HG03066 (cell line): Measurements from ENCODE around the gene ABT1.
"Not testable (repeated sequence)": the region's sequence is repeated elsewhere in the genome, so short reads cannot be mapped to it uniquely, and the experiment has no call there.

Source experiments
- ATAC-seq: cut with Tn5 transposase; IDR thresholded peaks from one replicate; pipeline ENCODE4 v1.9.1; 2021; ENCODE audit warnings: low read depth; ENCODE audit not compliant: unreplicated experiment

ABT1 gene

GRCh38 chr6:26596579-26597388 is at the start of gene ABT1:
TSS of gene ABT1 (plus strand) at chr6:26596953. CDS start at chr6:26596983, 30 bp downstream.
- peak; percentile 84 for ATAC-seq

- not testable (repeated sequence) for ATAC-seq
These were observed 49.4 kb upstream of the ABT1 start for GRCh38 chr6:26547363-26547762.

DNA sequence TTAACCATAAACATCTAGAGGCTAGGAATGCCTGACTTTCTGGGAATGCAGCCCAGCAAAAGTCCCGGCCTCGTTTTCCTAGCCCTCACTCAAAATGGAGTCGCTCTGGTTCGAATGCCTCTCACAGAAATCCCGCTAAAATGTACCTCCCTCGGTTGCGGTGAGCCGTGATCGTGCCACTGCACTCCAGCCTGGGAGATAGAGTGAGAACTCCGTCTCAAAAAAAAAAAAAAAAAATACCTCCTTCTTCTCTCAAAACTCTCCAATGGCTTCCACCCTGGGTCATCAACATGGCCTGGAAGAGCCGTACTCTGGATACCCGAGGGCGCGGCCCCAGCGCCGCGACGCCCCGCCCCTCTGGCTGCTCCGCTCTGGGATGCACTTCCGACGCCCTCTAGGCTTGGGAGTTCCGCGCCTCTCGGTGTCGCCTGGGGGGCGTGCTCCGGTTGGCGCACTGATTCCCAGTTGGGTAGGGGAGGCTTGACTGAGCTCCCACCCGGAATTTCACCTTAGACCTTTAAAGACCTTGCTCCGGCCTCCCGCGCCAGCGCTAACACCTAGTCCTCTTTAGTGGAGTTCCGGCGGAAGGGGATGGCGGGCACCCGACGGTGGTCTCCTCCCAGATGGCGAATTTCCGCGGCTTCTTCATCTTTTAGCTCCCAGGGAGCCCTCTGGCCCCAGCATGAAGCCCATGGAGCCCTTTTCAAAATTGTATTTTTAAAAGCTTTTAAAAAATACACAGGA is 46.3 kb upstream of the ABT1 start:
- ATAC-seq: no peak

- no peak for ATAC-seq
These were observed 44.5 kb upstream of the ABT1 start for GRCh38 chr6:26552205-26552604.

GRCh38 chr6:26552640-26553188 is 44.0 kb upstream of the ABT1 start:
- ATAC-seq: no peak

DNA sequence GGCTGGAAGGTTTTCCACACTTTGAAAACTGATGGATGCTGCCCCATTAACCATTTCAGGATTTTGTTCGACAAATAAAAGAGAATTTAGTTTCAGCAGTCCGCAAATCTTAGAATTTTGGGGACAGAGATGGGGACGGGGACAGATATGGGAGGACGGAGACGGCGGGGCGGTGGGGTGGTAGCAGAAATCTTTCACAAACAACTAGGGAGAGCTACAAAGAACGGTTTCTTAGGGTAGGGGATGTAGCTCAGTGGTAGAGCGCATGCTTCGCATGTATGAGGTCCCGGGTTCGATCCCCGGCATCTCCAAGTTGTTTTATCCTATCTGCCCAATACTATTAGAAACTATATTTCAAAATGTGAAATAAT is 43.5 kb upstream of the ABT1 start:
- ATAC-seq: peak; percentile 47

GRCh38 chr6:26553635-26554446 is 42.9 kb upstream of the ABT1 start:
- no peak for ATAC-seq

DNA sequence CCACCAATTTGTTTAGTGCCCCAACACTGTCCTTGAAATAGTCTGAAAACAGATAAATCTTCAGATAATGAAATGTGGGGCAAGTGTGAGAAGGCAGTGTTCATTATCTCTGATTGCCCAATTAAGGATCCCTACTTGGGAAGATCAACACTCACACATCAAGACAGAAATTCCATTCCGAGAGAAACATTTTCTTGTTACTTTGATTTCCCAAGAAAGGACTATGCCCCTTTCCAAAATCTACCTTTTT is 42.4 kb upstream of the ABT1 start:
- no peak for ATAC-seq

DNA sequence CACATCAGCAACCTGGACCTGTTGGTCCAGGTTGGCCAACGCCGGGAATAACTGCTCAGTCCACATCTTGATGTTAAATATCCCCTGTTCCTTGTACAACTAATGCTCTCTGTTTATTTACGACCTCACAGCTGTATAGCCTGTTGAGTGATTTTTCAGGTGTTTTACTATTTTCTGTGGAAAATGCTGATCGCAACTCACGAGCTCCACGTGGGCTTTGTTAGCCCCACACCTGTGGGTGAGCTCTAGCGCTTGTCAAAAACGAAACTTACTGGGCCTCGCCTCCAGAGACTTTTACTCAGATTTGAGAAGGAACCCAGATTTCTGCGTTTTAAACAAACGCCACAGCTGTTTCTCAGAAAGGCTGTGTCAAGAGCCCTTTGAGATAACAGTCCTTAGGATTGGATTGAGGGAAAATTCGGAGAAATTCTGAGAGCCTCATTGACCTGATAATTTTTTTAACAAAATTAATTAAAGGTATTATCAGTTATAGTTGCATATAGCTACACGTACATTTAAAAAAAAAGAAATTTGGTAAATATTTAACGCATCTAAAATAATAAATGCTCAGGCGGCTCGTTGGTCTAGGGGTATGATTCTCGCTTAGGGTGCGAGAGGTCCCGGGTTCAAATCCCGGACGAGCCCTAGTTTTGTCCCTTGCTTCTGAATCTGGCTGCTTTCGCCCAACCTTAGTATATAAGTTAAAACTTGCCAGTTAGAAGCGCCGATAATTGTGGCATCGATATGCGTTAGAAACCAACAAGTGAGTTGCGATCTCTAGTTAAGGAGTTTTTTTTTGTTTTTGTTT is 41.9 kb upstream of the ABT1 start:
- no peak for ATAC-seq

- no peak for ATAC-seq
These were observed 41.1 kb upstream of the ABT1 start for GRCh38 chr6:26555505-26556262.

DNA sequence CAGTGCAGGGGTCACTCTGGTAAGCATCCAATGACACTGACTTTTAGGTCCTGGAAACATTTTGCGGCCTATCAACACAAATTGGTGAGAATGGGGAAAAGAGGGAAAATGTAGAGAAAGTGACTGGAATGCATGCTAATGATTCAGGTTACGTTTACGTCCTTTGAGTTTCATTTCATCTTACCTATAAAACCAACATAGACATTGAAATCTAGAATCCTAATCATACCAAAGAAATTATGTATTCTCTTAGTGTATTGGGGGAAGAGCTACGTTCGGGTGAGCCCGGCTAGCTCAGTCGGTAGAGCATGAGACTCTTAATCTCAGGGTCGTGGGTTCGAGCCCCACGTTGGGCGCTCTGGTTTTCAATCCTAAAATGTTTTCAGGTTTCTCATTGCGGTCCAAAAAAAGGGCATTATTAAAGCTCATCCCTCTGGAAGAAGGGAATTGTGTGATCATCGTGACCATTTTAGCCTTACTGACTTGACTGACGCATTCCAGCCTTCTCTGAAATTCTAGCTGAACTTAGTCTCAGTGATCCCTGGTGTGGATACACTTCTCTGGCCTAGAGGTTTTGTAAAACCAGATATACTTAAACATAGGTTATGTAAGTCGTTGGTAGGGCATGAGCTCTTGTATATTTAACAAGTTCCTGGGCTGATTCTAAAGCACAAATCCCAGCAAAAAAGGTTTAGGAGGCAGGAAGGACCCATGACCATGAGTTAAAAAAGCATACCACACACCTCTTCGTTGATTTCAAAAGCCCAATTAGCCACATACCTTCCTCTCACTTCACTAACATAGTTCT is 40.3 kb upstream of the ABT1 start:
- ATAC-seq: no peak

DNA sequence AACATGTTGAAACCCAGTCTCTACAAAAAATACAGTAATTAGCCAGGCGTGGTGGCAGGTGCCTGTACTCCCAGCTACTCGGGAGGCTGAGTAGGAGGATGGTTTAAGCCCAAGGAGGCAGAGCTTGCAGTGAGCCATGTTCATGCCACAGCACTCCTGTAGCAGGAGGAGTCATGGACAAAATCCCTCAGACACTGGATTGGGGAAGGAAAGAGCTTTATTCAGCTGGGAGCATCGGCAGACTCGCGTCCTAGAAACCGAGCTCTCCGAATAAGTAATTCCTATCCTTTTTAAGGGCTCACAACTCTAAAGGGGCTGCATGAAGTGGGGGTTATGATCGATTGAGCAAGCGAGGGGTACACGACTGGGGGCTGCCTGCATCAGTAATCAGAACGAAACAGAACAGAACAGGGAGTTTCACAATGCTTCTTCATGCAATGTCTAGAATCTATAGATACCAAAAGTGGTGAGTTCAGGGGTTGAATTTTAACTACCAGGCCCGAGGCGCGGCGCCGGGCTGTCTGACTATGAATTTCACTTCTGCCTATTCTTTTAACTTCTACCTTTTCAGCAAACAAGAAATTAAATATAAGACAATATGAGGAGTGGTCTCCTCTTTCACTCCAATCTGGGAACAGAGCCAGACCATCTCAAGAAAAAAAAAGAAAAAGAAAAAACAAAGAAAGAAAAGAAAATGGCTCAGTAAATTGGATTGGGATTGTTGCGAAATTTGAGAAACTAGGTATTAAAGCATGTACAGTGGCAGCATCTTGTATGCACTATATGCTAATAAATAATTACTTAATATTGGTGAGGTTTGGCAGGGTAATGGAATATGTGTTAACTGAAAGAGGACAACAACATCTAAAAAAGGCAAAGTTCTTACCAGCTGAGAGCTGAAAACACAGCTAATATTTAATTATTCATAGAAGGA is 35.0 kb upstream of the ABT1 start:
- no peak for ATAC-seq

DNA sequence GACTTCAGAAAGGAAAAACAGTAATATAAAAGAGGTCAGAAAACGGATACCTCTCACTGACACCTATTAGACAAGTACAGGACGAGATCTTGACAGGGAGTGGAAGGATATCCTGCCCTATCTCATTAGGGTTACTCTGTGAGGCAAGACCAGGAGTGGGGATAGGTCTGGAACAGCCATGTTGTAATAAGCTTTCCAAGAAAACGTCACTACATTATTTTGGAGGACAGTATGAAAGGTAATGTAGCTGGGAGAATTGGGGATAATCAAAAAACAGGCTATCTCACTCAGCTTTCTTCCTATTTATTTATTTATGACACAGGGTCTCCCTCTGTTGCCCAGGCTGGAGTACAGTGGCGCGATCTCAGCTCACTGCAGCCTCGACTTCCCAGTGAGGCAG is 33.3 kb upstream of the ABT1 start:
- no peak for ATAC-seq

GRCh38 chr6:26568601-26569432 is 27.9 kb upstream of the ABT1 start:
- ATAC-seq: peak; percentile 72

DNA sequence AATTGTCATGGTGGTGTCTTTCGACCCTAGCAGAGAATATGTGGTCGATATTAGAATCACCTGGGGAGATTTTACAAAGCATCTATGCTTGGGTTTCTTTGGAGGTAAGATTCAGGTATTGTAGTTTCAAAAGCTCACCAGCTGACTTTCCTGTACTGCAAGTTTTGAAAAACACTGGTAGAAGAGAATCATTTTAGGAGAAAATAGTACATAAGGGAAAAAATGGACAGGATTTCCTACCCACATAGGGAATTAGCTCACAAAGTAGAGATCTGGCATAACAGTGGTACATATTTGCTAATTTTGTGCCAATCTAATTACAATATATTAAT is 27.4 kb upstream of the ABT1 start:
- no peak for ATAC-seq

- no peak for ATAC-seq
These were observed 26.5 kb upstream of the ABT1 start for GRCh38 chr6:26570027-26570809.
